IMR-90 (cell line): ENCODE data around the gene PAF1.

Source experiments
- CTCF ChIP-seq: conservative IDR thresholded peaks from 2 replicates; pipeline ENCODE4 v1.5.1; 2012; ENCODE audit warnings: mild to moderate bottlenecking, low read depth, low read length, improper control_type of control experiment
- MAFK ChIP-seq: IDR thresholded peaks from 2 replicates; pipeline ENCODE4 v1.6.1; 2012; ENCODE audit warnings: low read depth, low read length, improper control_type of control experiment
- POLR2A ChIP-seq: IDR thresholded peaks from 2 replicates; pipeline ENCODE4 v1.6.1; 2012; ENCODE audit warnings: mild to moderate bottlenecking, low read depth, low read length
- RAD21 ChIP-seq: IDR thresholded peaks from 2 replicates; pipeline ENCODE4 v1.6.1; 2012; ENCODE audit warnings: low read length, improper control_type of control experiment
- RCOR1 ChIP-seq: IDR thresholded peaks from 2 replicates; pipeline ENCODE4 v1.6.1; 2012; ENCODE audit warnings: mild to moderate bottlenecking, low read length, improper control_type of control experiment; ENCODE audit not compliant: insufficient replicate concordance
- TF ChIP-seq, protein P1 (sequence below): fragments of 150-350 bp; IDR thresholded peaks from 2 replicates; pipeline ENCODE4 v1.6.1; 2017; ENCODE audit warnings: mild to moderate bottlenecking, antibody characterized with exemption, low read length, low read depth

DNA sequence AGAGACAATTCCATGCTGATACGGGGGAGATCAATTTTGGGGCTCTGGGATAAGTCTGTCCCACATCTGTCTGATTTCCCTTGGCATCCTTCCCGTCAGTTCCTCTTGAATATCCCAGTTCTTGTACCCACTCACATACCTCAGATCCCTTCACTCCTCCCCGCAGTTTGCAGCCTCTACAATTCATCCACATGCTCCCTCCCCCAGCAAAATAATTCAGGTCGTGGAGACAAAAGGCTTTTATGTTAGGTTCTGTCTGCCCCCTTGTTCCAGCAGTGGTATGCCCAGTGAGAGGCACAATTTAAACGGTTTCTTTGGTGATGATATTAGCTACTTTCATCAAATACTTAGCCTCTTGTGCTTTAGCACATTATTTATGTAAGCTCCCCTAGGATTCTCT lies 35.3 kb upstream of the PAF1 start:
- TF ChIP-seq CTCF (no peak), RAD21 (no peak), POLR2A (no peak), MAFK (no peak), RCOR1 (no peak)
- TF ChIP-seq, protein P1, sequence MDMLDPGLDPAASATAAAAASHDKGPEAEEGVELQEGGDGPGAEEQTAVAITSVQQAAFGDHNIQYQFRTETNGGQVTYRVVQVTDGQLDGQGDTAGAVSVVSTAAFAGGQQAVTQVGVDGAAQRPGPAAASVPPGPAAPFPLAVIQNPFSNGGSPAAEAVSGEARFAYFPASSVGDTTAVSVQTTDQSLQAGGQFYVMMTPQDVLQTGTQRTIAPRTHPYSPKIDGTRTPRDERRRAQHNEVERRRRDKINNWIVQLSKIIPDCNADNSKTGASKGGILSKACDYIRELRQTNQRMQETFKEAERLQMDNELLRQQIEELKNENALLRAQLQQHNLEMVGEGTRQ, result no peak
